ENCODE results near the gene TMEM128. TPM values are rescaled to one million over a fixed set of nuclear protein-coding genes. Genes with fewer than 3 reads are reported as not detected.

The TMEM128 gene, protein sequence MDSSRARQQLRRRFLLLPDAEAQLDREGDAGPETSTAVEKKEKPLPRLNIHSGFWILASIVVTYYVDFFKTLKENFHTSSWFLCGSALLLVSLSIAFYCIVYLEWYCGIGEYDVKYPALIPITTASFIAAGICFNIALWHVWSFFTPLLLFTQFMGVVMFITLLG
- total RNA-seq (2014; rRNA removed) (4.7 and 10.1 TPM in 2 replicates), Bru-seq, nascent RNA (percentile 73 among the genes with signal in this experiment), BruChase-seq, experiment 1, labeled RNA remaining after a 6-hour chase (percentile 67 among the genes with signal in this experiment), BruChase-seq, experiment 2, labeled RNA remaining after a 2-hour chase (percentile 73 among the genes with signal in this experiment)
- long read RNA-seq, transcript TMEM128-202 (5 exons, 1,221 nt), result major isoform, 19 of 25 reads
- long read RNA-seq, partial matches to known transcripts, result 4 of 25 reads
- long read RNA-seq, other reads (novel, unspliced or antisense), result 2 of 25 reads

GRCh38 chr4:4248029-4248884, at the start of gene TMEM128:
TMEM128 (minus strand) TSS chr4:4248223; CDS start chr4:4248202, 21 bp downstream.
- no peaks in the 10 kb centered on the region for H3F3A ChIP-seq (ENCODE audit: low read length, unreplicated experiment)
- intact Hi-C loops (cut with micrococcal nuclease), result no loop called here
- no peaks in the 10 kb centered on the region for H3K27me3 ChIP-seq (ENCODE audit: low read length)
- peak within 1 kb of the TSS; percentile 97 for H3K4me2 ChIP-seq (ENCODE audit: low read length)
- H3K27ac ChIP-seq (ENCODE audit: low read length), result peak within 1 kb of the TSS; percentile 76
- peak within 1 kb of the TSS; percentile 94 for H3K4me3 ChIP-seq (ENCODE audit: low read length)
- TF ChIP-seq CTCF (conservative IDR thresholded peaks at IDR 0.05; ENCODE audit: low read depth, low read length), result no peak
- no peak for TF ChIP-seq EZH2 (IDR thresholded peaks at IDR 0.05; ENCODE audit: low read length, unreplicated experiment)
- no peak for TF ChIP-seq EZH2phosphoT487 (IDR thresholded peaks at IDR 0.05; ENCODE audit: borderline replicate concordance, low read length)
- ChIA-PET CTCF (no interaction called here), POLR2A (ENCODE audit: unreplicated experiment) (interaction anchor here (0.6 kb wide), 2 partner anchors 50 to 1499 kb away, joined by 5 read pairs; no protein-coding TSS in a partner anchor)
- H3K36me3 ChIP-seq (ENCODE audit: low read depth, low read length), result no peaks in the 10 kb centered on the region
- H3K9ac ChIP-seq (ENCODE audit: low read length), result peak within 1 kb of the TSS; percentile 97
- H3K9me3 ChIP-seq (ENCODE audit: low read length), result no peaks in the 10 kb centered on the region
- BruUV-seq (replicated peaks), result TSS peak; percentile 96
- no peaks in the 10 kb centered on the region for H3K9me2 ChIP-seq (replicated peaks; ENCODE audit: low read length)
- H3K79me2 ChIP-seq (ENCODE audit: low read length), result peaks cover 11% of the 10 kb centered on the region
- peak; percentile 88 for DNase-seq
- peaks cover 13% of the 10 kb centered on the region for H3K4me1 ChIP-seq (ENCODE audit: insufficient read depth, low read length)
- H2AFZ ChIP-seq (ENCODE audit: low read length), result peak within 1 kb of the TSS; percentile 93
- ATAC-seq, result peak; percentile 94
- H4K20me1 ChIP-seq (ENCODE audit: low read length), result no peaks in the 10 kb centered on the region

GRCh38 chr4:4296283-4296846, 48.3 kb upstream of the TMEM128 start:
- H3K27me3 ChIP-seq (ENCODE audit: low read length), result no peaks in the 10 kb centered on the region
- H3K79me2 ChIP-seq (ENCODE audit: low read length), result peaks cover 29% of the 10 kb centered on the region
- ATAC-seq, result no peak
- H3K4me2 ChIP-seq (ENCODE audit: low read length), result no peak overlapping the region
- H3K4me3 ChIP-seq (ENCODE audit: low read length), result no peak overlapping the region
- H2AFZ ChIP-seq (ENCODE audit: low read length), result no peak overlapping the region
- H3F3A ChIP-seq (ENCODE audit: low read length, unreplicated experiment), result no peaks in the 10 kb centered on the region
- POLR2A ChIA-PET (ENCODE audit: unreplicated experiment), result no interaction called here
- no peaks in the 10 kb centered on the region for H4K20me1 ChIP-seq (ENCODE audit: low read length)
- peaks cover 4% of the 10 kb centered on the region for H3K4me1 ChIP-seq (ENCODE audit: insufficient read depth, low read length)
- H3K9me2 ChIP-seq (replicated peaks; ENCODE audit: low read length), result no peaks in the 10 kb centered on the region
- CTCF ChIA-PET, result no interaction called here
- intact Hi-C loops (cut with micrococcal nuclease), result no loop called here
- DNase-seq, result no peak
- no peaks in the 10 kb centered on the region for H3K36me3 ChIP-seq (ENCODE audit: low read depth, low read length)
- H3K9me3 ChIP-seq (ENCODE audit: low read length), result no peaks in the 10 kb centered on the region
- no TSS peak for BruUV-seq (replicated peaks)
- H3K27ac ChIP-seq (ENCODE audit: low read length), result no peak overlapping the region
- no peak overlapping the region for H3K9ac ChIP-seq (ENCODE audit: low read length)
- TF ChIP-seq EZH2phosphoT487 (IDR thresholded peaks at IDR 0.05; ENCODE audit: borderline replicate concordance, low read length), result no peak
- TF ChIP-seq EZH2 (IDR thresholded peaks at IDR 0.05; ENCODE audit: low read length, unreplicated experiment), result no peak
- no peak for TF ChIP-seq CTCF (conservative IDR thresholded peaks at IDR 0.05; ENCODE audit: low read depth, low read length)

All from PC-3 (cell line).